Measurements from ENCODE around the gene SLC4A4.

Gene SLC4A4

DNA sequence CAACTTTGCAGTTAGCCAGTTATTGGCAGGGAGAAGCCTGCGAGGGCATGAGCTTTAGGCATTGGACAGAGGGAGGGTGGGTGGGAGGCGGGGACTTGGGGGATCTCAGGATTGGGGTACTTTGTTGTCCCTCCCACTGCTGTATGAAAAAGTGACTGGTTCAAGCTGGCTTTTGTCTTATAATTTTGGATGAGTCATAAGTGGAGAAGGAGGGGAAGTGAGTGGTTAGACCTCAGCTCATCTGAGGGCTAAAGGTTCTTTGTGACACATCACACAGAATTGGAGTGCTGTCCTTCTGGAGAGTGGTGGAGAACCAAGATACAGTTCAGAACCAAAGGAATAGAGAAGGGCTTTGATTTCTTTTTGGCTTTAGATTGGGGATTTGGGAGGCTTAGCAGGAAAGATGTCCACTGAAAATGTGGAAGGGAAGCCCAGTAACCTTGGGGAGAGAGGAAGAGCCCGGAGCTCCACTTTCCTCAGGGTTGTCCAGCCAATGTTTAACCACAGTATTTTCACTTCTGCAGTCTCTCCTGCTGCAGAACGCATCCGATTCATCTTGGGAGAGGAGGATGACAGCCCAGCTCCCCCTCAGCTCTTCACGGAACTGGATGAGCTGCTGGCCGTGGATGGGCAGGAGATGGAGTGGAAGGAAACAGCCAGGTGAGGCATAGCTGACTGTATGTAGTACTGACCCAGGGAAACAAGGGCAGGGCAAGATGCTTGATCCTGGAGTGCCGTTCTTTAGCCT lies at the start of gene SLC4A4:
SLC4A4 (plus strand) TSS at position 175 of the 748 bp plus-strand sequence.
- peak; percentile 90 for DNase-seq (ENCODE audit: low read depth)

DNA sequence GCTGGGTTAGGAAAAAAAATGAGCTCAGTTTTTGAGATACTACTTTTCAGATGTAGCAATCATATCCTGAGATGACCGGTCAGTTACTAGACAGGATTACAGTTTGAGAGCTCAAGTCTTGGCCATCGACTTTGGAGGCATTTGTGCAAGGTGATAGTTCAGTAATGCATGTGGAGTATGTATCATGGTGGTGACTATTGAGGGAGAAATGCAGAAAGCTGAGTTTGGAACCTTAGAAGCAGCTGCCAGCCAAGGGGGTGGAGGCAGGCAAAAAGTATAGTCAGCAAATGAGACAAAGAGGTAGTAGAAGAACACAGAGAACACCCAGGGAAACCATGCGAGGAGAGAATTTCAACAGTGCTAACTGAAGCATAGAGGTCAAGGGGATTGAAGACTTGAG lies 48.7 kb upstream of the SLC4A4 start:
- peak; percentile 87 for DNase-seq (ENCODE audit: low read depth)

DNA sequence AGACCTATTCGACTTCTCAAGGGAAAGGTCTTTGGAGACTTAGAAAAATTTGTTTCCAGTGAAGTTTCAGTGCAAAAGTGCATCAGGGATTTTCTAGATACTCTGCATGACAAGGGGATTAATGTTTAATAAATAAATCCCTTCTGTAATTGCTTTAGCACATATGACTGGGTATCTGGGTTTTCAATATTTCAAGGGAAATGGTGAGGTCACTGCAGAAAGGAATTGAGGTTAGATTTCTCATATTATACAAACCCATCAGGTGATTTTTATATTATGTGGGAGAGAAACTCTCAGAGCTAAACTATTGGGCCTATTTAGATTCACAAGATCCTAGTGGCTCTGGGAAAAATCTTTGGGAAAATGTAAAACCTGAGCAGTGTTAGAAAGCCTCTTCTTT lies 48.3 kb upstream of the SLC4A4 start:
- peak; percentile 51 for DNase-seq (ENCODE audit: low read depth)

DNA sequence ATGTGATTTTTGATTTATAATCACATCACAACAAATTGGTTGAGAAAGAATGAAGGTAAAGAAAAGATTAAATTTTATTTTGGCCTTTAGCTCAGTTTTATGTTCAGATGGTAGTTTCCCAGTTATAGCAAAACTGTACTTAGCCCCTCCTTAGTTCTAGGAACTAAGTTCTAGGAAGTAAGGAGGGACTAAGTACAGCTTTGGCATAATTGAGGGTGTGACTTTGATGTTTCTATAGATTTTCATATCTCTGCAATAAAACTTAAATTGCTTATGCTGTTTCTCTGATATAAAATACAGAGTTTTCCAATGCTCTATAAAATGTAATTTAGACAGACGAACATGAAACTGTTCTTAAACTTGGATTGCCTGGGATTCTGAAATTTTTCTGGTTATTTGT lies 46.6 kb upstream of the SLC4A4 start:
- no peak for DNase-seq (ENCODE audit: low read depth)

DNA sequence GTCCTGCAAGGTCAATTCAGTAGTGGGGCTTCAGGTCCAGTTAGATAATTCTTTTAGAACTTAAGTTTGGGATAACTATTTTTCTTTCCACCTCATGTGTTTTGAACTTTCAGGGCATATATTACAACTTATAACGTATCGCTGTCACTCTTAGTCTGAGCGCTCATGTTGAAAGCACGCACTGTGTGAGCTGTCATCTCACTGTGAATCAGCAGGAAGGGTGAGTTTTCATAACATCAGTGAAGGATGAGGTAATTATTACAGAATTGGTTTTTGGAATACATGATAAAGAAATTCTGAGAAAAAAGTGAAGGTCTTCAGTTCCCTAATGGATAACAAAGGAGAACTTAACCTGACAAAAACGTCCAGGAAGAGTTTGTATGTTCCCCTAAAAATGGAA lies 45.1 kb upstream of the SLC4A4 start:
- peak; percentile 87 for DNase-seq (ENCODE audit: low read depth)

GRCh38 chr4:71294301-71294700 lies 44.5 kb upstream of the SLC4A4 start:
- peak; percentile 28 for DNase-seq (ENCODE audit: low read depth)

- no peak for DNase-seq (ENCODE audit: low read depth)
These were observed 41.9 kb upstream of the SLC4A4 start for GRCh38 chr4:71296945-71297344.

DNA sequence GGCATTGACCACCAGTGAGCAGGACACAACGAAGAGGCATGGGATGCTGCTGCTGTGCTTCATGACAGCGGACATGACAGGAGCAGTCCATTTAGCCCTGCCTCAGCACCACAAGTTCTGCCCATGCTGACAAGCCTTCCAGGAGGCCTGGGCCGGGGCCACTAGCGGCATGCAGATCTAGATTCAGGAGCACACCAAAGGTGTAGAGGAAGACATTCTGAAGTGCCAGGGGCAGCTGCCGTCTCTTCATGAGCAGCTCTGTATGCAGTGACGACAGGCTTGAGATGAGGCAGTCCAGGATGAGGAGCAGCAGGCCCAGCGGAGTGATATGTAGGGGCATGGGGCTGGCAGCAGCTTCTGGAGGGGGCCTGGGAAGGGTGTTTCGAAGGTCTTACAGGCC lies 38.5 kb upstream of the SLC4A4 start:
- DNase-seq (ENCODE audit: low read depth) = no peak

- no peak for DNase-seq (ENCODE audit: low read depth)
These were observed 37.9 kb upstream of the SLC4A4 start for GRCh38 chr4:71300964-71301363.

- DNase-seq (ENCODE audit: low read depth) = no peak
These were observed 35.5 kb upstream of the SLC4A4 start for GRCh38 chr4:71303287-71303686.

GRCh38 chr4:71303850-71304249 lies 35.0 kb upstream of the SLC4A4 start:
- DNase-seq (ENCODE audit: low read depth) = peak; percentile 26

DNA sequence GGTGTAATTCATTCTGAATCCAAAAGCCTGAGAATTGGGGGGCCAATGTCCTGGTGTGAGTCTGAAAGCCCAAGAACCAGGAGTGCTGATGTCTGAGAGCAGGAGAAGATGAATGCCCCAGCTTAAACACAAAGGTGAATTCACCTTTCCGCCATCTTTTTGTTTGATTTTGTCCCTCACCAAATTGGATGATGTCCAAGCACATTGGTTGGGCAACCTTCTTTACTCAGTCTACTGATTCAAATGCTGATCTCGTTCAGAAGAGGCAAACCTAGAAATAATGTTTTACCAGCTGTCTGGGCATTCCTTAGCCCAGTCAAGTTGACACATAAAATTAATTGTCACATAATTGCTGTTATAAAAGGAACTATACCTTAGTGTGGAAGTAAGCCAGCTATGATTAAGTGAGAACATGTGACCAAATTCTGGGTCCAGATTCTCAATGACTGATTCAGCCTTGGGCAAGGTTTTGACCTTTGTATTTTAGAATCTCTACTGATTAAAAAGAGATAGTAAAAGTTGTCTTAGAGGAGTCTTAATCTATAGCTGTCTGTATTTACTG lies 34.5 kb upstream of the SLC4A4 start:
- peak; percentile 62 for DNase-seq (ENCODE audit: low read depth)

- no peak for DNase-seq (ENCODE audit: low read depth)
These were observed 31.1 kb upstream of the SLC4A4 start for GRCh38 chr4:71307729-71308128.

- peak; percentile 14 for DNase-seq (ENCODE audit: low read depth)
These were observed 16.4 kb upstream of the SLC4A4 start for GRCh38 chr4:71322425-71322824.

- no peak for DNase-seq (ENCODE audit: low read depth)
These were observed 5.5 kb upstream of the SLC4A4 start for GRCh38 chr4:71333368-71333767.

GRCh38 chr4:71333960-71334359 lies 4.9 kb upstream of the SLC4A4 start:
- peak; percentile 11 for DNase-seq (ENCODE audit: low read depth)

DNA sequence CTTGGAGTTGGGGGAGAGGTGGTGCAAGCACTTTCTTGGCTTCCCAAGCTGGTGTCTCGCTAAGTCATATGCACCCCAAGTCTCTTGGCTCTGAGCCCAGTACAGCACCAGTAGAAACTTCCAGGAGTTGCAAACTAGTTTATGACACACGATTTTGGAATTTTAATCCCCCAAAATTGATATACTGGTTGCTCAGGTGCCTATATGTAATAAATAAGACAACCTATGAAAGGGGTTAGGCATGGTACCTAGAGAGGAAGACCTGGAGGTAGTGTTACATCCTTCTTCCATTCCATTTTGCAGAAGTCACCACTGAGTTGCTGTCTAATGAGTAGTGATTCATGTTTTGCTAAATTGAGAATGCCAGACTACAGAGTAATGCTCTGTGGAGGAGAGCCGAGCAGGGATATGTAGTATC lies 4.3 kb upstream of the SLC4A4 start:
- DNase-seq (ENCODE audit: low read depth) = peak; percentile 59

GRCh38 chr4:71343670-71344466 lies 5.0 kb downstream of the SLC4A4 start:
- no peak for DNase-seq (ENCODE audit: low read depth)

- DNase-seq (ENCODE audit: low read depth) = no peak
These were observed 7.9 kb downstream of the SLC4A4 start for GRCh38 chr4:71346710-71347109.

- no peak for DNase-seq (ENCODE audit: low read depth)
These were observed 9.8 kb downstream of the SLC4A4 start for GRCh38 chr4:71348586-71348985.

- no peak for DNase-seq (ENCODE audit: low read depth)
These were observed 16.2 kb downstream of the SLC4A4 start for GRCh38 chr4:71355045-71355444.

DNA sequence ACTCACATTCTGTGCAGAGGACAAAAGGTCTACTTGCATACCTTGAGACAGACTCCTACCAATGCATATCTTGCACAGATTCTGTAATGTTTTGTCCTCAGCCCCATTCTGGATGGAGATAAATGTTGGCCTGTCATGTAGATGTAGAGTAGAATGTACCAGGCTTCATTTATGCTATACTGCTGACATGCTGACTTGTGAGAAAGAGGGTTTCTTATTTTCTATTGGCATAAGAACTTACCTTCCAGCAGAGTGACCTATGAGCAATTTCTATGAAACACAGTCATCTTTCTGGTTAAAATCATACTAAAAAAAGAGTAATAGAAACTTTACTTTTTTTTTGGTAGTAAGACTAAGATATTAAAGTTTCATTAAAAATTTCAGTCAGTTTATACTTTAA lies 17.2 kb downstream of the SLC4A4 start:
- no peak for DNase-seq (ENCODE audit: low read depth)
